Omental fat pad (tissue), 4 donors: ENCODE results near the gene ARHGAP9. TPM values are rescaled to one million over a fixed set of nuclear protein-coding genes. Genes with fewer than 3 reads are reported as not detected.

Source experiments
- ATAC-seq: fragments of 150-250 bp; one replicate; pipeline ENCODE4 v1.9.1; 2016; ENCODE audit warnings: mild to moderate bottlenecking, moderate library complexity; ENCODE audit not compliant: low FRiP score
- DNase-seq: peaks from one replicate; pipeline ENCODE4 v3.0.0-alpha.2; 2019; ENCODE audit warnings: low spot score
- CTCF ChIP-seq, 3 donors: fragments of 450-650 bp; IDR thresholded peaks; one replicate each; pipeline ENCODE4 v1.5.1; 2016 to 2017; ENCODE audit warnings: antibody characterized with exemption in 3 of 3, mild to moderate bottlenecking in 3 of 3, moderate library complexity in 2 of 3
- total RNA-seq, 4 donors: library from RNA; depleted of rRNA; stranded (reverse); fragments of >200 nt; gene quantifications; one replicate each; pipeline ENCODE4 v1.1.0, GENCODE V29; 2016

Gene ARHGAP9
- total RNA-seq, 4 donors from 2014 or later: 13.8 to 85.6 (median 29.8) TPM

- no peak for TF ChIP-seq CTCF (IDR thresholded peaks at IDR 0.05)
- no peak for DNase-seq
- no peak for ATAC-seq
These were observed 5.2 kb downstream of the ARHGAP9 start for GRCh38 chr12:57474430-57474829.

- ATAC-seq (no peak), DNase-seq (no peak)
- no peak for TF ChIP-seq CTCF (IDR thresholded peaks at IDR 0.05)
These were observed 5.8 kb downstream of the ARHGAP9 start for GRCh38 chr12:57473886-57474285.

- ATAC-seq (no peak), DNase-seq (no peak)
- TF ChIP-seq CTCF (IDR thresholded peaks at IDR 0.05): no peak
These were observed 6.3 kb downstream of the ARHGAP9 start for GRCh38 chr12:57473392-57473791.

- DNase-seq (no peak), ATAC-seq (no peak)
- no peak for TF ChIP-seq CTCF (IDR thresholded peaks at IDR 0.05)
These were observed 7.3 kb downstream of the ARHGAP9 start for GRCh38 chr12:57472391-57472790.

GRCh38 chr12:57471661-57472060 is 8.0 kb downstream of the ARHGAP9 start:
- no peak for TF ChIP-seq CTCF (IDR thresholded peaks at IDR 0.05)
- ATAC-seq (no peak), DNase-seq (no peak)

- no peak for TF ChIP-seq CTCF (IDR thresholded peaks at IDR 0.05)
- ATAC-seq (no peak), DNase-seq (no peak)
These were observed 8.6 kb downstream of the ARHGAP9 start for GRCh38 chr12:57470970-57471656.

GRCh38 chr12:57470286-57470969 is 9.2 kb downstream of the ARHGAP9 start:
- DNase-seq: no peak
- no peak for TF ChIP-seq CTCF (IDR thresholded peaks at IDR 0.05)
- no peak for ATAC-seq
